NCI-H2196 (cell line): ENCODE results near the gene PTPRN2.
"Not testable (repeated sequence)": the region's sequence is repeated elsewhere in the genome, so short reads cannot be mapped to it uniquely, and the experiment has no call there.

Experiments used
- DNase-seq: peaks from one replicate; lab custom pipeline; 2025; ENCODE audit not compliant: unreplicated experiment; lab: John Stamatoyannopoulos, UW

PTPRN2 gene

DNA sequence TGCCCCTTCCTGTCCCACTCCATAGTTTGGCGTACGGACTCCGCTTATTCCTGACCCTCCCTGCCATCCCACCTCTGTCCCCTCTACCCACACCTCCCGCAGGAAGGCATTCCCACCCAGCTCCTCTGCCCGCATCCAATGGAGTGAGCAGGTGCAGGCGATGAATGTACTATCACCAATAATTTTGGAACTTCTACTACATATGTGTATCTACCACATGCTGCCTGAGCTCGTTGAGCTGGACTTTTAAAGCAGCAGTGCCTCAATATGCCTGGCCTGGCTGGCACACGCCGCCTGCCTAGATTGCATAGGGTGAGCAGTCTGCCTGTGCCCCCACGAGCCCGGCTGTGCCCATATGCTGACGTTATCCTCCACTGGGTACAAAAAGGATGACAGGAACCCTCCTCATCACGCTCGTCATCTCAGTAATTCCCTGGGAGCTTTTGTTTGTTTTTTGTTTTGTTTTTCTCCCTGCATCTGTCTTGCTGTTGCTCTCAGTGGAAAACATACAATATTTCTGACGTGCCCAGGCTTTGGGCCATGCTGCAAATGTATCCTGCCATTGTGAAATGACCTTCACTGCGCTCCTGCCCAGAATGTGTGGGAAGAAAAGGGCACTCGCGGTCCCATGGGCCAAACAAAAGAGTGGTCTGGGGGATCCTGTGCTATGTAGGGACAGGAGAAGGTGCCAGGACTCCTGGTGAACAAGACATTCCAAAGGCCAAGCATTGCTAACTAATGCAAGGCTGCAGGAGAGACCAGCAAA is 302.8 kb downstream of the PTPRN2 start:
- DNase-seq = no peak

DNA sequence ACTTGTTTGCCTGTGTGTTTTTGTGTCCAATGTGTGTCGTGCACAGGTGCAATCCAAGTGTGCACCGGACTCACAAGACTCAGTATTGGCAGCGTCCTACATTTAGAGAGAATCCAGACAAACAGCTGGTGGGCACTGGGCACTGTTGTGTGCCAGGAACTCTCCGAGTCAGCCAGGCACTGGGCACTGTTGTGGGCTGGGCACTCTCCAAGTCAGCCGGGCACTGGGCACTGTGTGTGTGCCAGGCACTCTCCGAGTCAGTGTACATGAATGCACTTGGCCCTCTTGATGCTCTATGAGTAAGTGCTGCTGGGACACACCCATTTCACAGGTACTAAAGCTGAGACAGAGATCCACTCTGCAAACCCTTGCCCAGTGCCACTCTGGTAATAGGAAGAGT is 303.5 kb downstream of the PTPRN2 start:
- DNase-seq = no peak

DNA sequence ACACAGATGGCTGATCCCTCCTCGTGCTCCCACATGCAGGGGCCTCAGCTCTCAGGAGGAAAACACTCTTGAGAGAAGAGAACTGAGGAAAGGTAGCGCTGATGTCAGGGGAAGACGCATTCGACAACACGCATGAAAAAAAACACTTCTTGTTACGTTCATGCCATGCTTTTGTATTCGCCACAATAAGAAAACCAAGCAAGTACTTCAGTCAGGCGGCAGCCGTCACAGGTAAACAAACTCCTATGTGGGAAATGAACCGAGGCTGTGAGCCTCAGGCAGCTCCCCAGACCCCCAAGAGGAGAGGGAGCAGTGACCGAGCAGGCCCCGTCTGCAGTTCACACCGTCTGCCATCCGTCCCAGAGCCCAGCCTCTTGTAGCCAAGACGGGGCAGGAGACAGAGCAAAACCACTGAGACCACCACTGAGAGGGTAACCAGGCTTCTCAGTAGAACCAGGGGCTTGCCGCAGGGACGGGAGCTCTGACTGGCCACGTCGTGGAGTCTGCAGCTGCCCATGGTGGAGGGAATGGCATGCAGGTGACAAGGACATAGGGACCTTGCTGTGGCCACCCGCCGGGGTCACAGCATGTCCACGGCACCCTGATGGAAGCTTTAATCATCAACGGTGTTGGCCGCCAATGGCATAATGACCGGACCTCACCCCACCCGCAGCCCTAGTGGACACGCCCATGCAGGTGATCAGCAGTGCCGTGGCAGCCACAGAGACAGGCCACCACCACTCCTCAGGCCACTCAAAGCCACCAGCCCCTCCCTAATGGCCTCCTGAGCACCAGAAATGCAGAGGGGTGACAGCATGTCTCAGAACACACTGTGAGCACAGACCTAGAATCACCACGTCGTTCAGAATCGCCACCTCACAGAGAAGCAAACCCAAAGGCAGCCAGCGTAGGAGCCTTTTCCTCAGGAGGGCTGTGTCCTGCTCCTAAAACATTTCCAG is 304.3 kb downstream of the PTPRN2 start:
- DNase-seq = no peak

DNA sequence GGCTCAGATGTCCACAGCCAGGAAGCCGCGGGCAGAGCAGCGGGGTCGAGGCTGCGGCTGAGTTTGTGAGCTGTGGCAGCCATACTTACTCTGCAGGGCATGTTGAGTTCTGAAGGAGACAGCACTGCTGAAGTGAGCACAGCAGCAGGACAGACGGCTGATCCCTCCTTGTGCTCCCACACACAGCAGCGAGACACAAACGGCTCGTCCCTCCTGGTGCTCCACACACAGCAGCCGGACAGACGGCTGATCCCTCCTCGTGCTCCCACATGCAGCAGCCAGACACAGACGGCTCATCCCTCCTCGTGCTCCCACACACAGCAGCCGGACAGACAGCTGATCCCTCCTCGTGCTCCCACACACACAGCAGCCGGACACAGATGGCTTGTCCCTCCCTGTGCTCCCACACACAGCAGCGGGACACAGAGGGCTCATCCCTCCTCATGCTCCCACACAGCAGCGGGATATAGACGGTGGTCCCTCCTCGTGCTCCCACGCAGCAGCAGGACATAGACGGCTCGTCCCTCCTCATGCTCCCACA is 305.1 kb downstream of the PTPRN2 start:
- DNase-seq = no peak

DNA sequence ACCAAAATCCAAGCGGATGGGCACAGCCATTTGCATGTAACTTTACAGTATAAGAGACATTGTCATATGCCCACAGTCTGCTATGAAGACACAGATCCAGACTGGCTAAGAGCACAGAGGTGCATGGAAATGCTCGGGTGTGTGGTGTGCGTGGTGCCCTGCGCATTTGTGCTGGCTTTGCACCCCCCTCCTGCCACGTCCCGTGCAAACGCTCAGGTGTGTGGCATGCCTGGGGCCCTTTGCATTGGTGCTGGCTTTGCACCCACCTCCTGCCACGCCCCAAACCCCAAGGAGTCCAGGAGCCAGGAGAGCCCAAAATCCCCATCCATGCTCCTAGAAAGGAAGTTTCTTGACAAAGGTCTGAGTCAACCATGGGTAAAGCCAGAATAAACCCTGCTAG is 306.2 kb downstream of the PTPRN2 start:
- no peak for DNase-seq

DNA sequence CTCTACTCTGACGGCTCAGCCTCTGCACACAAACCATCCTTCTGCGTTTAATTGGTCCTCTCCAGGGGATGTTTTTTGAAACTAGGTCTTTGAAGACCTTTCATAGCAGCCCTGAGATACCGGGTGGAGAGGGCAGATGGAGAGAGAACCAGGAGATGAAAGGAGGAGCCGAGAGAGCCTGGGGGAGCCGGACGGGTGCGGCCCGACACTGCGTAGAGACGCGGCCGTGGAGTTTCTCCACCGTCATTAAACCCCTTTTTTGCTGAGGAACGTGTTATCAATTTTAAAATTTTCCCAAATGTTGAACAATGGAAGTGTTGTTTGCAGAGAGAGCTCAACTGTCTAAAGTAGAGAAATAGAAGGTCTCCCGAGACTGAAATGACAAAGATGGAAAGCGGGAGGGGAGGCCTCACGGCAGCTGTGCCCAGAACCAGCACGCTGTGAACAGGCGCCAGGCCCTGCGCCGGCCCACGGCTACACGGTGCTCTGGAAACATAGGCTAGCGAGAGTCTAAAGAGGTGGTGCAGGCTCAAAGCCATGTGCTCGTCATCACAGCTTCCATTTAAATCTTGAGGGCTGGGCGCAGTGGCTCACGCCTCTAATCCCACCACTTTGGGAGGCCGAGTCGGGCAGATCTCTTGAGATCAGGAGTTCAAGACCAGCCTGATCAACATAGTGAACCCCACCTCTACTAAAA is 307.0 kb downstream of the PTPRN2 start:
- no peak for DNase-seq

DNA sequence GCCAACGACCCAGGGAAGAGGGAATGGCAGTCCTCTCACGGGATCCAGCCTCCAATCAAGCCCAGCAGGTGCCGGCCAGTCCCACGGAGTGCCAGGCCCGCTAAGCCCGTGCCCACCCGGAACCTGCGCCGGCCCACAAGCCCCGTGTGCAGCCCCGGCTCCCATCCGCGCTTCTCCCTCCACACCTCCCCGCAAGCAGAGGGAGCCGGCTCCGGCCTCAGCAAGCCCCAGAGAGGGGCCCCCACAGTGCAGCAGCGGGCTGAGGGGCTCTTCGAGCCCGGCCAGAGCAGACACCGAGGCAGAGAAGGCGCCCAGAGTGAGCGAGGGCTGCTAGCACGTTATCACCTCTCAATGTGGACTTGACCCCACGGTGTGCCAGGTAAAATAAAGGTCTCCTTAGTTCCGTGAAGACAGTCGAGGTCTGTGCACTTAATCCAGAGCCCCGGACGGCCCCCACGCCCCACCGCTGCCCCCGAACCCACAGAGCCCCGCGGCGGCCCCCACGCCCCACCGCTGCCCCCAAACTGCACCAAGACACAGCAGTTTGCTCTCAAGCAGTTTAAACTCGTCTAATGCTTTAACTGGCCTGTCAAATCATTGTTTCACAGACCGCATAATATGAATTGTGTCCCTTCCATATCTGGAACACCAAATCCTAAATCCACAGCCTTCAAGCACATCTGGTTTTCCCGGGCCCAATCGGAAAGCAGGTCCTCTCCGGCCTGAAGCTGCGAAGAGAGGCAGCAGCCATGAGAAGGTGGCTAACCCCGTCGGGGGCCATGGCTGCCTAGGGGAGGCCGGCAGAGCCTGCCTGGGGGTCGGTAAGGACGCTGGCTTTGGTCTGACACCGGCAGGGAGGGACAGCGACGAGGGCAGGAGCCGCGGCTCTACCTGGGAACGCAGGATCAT is 307.8 kb downstream of the PTPRN2 start:
- DNase-seq = no peak

DNA sequence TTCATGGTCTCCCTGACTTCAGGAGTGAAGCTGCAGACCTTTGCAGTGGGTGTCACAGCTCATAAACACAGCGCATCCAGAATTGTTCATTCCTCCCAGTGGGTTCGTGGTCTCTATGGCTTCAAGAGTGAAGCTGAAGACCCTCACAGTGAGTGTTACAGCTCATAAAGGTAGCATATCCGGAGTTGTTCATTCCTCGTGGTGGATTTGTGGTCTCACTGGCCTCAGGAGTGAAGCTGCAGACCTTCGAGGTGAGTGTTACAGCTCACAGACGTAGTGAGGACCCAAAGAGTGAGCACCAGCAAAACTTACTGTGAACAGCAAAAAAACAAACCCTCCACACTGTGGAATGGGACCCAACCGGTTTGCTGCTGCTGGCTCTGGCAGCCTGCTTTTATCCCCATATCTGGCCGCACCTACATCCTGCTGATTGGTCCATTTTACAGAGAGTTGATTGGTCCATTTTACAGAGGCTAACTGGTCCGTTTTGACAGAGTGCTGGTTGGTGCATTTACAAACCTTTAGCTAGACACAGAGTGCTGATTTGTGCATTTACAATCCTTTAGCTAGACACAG is 308.8 kb downstream of the PTPRN2 start:
- DNase-seq = no peak

DNA sequence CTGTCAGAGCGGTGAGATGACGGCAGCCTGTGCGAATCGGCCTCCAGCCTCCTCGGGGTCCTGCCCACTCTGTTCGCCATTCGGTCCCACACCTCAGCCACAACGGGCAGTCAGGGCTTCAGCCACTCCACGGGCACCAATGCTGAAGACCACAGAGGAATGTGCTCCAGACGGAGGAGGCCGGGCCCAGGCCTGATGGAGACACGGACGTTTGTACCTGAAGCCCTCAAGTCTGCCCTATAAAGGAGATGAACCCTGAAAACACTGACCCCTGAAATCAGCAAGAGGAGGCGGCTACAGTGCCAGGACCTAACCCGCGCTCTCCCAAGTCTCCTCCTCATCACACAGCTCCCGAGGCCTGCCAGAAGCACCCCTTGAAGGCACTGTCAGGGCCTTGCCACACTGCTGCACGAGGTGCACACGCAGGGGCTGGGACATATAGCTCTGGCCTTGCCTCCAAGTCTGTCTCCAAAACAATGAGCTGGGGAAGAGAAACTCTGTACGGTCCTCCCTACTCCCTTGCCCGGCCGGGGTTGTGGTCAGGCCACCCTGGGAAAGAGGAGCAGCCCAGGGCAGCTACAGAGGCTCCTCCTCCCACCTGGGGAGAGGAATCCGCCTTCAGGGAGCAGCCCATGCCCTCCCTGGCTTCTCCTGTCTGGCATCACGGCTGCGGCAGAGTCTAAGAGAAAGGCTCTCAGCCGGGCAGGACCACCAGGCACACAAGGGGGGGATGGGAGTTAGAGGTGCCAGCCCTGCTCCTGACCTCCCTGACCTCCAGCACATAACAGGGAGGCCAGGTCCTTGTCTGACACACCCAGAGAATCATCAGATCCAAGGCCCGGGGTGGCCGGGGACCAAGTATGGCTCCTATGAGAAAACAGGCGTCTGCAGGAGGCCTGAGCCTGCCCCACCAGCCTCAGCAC is 310.1 kb downstream of the PTPRN2 start:
- no peak for DNase-seq

DNA sequence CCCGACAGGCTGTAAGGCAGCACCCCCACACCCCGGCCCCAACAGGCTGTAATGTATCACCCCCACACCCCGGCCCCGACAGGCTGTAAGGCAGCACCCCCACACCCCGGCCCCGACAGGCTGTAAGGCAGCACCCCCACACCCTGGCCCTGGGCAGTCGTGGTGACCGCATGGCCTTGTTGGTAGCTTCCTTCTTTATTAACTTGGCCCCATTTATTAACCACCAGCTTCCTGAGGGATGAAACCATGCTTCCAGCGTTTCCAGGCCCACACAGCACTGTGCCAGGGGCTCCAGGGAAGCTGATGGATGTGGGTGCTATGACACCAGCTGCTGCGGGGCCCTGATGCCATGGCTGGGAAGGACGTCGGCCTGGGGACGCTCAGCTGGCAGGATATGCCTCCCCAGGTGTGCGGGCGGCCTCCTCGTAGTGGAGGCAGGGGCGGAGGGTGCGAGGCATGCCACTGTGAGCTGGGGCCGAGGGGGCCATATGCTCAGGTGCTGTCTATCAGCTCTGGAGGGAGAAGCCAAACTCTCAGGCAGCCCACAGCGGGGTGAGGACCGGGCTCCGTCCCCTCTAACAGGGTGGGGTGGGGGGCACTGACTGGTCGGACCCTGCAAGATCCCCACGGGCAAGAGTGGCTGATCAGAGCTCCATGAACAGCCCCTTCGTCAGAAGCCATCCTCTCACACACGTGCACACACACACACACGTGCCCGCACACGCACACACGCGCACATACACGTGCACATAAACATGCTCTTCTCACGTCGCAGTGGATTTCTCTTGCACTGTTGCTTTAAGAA is 311.0 kb downstream of the PTPRN2 start:
- no peak for DNase-seq

DNA sequence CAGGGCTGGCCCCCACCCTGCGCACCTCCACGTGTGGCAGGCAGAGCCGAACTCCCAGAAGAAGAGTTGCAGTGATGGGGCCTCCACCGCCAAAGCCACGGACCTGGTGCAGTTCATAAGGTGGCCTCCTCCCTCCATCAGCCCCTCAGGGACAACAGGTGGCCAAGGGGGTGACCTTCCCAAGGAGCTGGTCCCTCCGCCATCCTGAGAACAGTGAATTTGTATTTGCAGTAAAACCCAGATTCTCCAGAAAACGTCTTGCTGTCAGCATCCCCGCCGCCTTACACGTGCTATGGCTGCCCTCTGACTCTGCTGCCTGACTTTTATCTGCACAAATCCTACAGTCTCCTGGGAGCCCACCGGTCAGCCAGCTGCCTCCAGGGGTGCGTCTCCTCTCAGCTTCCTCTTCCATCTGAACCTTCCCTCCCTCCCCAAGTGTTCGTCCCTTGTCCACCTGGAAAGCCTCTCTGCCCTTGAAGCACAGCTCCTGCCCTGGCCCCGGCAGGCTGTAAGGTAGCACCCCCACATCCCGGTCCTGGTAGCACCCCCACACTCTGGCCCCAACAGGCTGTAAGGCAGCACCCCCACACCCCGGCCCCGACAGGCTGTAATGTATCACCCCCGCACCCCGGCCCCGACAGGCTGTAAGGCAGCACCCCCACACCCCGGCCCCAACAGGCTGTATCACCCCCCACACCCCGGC is 311.8 kb downstream of the PTPRN2 start:
- no peak for DNase-seq

DNA sequence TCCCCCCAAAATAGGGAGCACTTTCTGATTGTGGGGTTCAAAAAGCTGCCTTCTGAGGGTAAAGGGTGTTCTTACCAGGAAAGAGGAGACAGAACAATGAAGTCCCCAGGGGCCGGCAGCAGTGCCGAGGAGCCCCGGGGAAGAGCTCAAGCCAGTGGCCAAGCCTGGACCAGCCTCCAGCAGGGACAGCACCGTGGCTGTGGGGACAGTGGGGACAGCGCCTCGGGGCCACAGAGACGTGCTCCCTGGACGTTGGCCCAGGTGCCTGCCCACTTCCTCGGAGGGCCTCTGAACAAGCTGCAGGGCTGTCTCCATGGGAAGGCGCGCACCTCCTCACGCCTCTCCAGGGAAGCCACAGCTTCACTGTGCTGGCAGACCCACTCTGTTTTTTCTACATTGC is 312.6 kb downstream of the PTPRN2 start:
- DNase-seq = no peak

DNA sequence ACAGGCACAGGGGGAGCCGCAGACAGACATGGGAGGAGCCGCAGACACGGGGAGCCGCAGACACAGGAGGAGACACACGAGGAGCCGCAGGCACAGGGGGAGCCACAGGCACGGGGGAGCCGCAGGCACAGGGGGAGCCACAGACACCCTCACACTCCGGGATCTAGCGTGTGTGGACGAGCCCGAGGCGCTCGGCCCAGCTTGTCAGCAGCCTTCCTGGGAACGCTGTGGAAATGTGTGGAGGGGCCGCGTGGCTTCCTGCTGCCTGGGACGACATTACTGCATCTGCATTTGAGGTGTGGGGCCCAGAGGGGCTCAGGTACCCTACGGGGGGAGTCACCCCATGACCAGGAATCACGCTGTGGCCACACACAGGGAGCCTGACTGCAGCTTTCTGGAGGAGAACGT is 313.2 kb downstream of the PTPRN2 start:
- no peak for DNase-seq

DNA sequence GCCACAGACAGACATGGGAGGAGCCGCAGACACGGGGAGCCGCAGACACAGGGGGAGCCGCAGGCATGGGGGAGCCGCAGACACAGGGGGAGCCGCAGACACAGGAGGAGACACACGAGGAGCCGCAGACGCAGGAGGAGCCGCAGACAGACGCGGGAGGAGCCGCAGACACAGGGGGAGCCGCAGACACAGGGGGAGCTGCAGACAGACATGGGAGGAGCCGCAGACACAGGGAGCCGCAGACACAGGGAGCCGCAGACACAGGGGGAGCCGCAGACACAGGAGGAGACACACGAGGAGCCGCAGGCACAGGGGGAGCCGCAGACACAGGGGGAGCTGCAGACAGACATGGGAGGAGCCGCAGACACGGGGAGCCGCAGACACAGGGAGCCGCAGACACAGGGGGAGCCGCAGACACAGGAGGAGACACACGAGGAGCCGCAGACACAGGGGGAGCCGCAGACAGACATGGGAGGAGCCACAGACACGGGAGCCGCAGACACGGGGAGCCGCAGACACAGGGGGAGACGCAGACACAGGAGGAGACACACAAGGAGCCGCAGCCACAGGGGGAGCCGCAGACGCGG is 313.8 kb downstream of the PTPRN2 start:
- not testable (repeated sequence) for DNase-seq

DNA sequence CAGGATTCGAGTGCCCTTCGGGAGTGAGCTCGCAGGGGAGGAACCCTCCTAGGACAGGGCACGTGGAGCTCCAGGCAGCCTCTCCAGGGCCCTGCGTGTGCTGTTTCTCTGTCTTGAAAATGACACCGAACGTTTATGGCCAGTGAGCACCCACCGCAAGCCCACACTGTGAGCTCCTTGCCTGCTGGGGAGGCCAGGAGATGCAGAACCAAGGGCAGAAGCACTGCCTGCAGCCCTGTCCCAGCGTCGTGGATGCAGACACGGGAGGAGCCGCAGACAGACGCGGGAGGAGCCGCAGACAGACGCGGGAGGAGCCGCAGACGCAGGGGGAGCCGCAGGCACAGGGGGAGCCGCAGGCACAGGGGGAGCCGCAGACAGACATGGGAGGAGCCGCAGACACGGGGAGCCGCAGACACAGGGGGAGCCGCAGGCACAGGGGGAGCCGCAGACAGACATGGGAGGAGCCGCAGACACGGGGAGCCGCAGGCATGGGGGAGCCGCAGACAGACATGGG is 314.4 kb downstream of the PTPRN2 start:
- DNase-seq = no peak

DNA sequence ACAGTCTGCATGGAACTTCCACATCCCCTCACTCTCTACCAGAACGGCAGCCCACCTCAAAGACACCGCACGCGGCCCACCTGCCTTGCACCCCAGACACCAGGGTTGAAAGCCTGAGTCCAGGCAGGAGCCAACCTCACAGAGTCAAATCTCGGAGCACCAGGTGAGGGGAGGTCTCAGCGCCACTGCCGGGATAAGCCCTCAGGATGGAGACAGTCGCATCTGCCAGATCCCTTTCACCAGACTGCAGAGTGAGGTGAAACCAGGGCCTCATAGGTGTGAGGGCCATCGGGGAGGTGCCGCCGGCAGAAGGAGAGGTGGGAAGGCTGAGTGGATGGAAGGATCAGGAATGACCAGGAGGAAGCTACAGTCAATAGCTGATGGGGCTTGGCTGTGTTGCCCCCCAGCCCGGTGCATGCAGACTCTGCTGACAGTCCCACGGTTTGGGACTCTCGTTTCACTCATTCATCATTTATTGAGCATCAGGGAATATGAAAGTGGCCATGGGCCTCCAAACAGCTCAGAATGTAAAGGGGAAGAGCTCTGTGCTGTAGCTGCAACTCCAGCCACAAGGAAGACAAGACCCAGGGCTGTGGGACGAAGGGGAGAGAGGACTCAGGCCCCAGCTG is 315.0 kb downstream of the PTPRN2 start:
- DNase-seq = no peak
